Pulmonary artery endothelial cell (primary cell): ENCODE data around the gene GSE1. TPM values are rescaled to one million over a fixed set of nuclear protein-coding genes. Genes with fewer than 3 reads are reported as not detected.
"Not testable (repeated sequence)": the region's sequence is repeated elsewhere in the genome, so short reads cannot be mapped to it uniquely, and the experiment has no call there.

Experiments used
- DNase-seq: peaks from one replicate; pipeline ENCODE4 v3.0.0-alpha.2; 2011; ENCODE audit warnings: low read depth, low spot score
- total RNA-seq: library from RNA; depleted of rRNA; stranded (reverse); fragments of >200 nt; gene quantifications from 2 replicates; pipeline ENCODE4 v1.2.3, GENCODE V29; 2014

Gene GSE1
- total RNA-seq, 1 donor from 2014 or later: 8.4 TPM

DNA sequence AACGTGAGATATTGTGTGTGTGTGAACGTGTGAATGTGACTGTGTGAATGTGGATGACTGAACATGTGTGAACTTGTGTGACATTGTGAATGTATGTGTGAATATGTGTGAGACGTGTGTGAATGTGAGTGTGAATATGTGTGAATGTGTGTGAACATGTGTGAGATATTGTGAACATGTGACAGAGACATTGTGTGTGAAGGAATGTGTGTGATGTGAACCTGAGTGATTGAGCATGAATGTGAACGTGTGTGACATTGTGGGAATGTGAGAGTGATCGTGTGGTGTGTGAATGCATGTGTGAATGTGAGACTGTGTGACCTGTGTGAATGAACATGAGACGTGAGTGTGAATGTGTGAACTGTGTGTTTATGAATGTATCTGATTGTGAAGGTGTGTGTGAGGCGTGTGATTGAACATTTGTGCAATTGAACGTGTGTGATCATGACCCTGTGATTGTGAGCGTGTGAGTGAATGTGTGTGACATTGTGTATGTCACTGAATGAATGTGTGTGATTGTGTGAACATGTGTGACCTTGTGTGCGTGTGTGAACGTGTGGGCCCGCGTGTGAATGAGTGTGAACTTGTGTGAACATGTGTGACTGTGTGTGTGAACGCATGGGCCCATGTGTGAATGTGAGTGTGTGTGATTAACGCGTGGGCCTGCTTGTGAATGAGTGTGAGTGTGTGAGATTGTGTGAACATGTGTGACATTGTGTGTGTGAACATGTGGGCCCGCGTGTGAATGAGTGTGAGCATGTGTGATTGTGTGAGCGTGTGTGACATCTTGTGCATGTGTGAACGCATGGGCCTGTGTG lies 23.2 kb upstream of the GSE1 start:
- DNase-seq: no peak

DNA sequence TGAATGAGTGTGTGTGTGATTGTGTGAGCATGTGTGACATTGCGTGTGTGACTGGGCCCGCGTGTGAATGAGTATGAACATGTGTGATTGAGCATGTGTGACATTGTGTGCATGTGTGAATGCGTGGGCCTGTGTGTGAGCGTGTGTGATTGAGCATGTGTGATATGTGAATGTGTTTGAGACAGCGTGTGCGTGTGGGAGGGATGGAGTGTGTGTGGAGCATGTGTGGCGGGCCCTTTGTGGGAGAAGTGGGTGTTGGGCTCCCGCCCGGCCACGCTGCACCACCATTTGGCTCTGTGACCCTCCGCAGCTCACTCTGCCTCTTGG lies 22.7 kb upstream of the GSE1 start:
- no peak for DNase-seq

DNA sequence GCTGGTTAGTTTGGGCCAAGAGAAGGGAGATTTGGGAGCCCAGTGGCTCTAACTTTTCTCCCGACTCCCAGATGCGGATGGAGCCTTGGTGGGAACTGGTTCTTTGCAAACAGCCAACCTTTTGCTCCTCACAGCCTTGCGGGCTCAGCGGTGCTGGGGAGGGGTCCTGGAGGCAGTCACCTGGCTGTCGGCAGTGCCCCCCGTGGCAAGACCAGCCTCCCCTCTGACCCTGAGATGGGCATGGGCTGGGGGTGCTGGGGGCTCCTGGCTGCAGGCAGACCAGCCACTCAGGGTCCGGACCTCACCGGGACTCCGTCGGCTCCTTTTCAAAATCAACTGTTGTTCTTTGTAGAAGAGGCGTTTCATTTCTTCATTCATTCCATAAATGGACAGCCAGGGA lies 21.7 kb upstream of the GSE1 start:
- DNase-seq: no peak

DNA sequence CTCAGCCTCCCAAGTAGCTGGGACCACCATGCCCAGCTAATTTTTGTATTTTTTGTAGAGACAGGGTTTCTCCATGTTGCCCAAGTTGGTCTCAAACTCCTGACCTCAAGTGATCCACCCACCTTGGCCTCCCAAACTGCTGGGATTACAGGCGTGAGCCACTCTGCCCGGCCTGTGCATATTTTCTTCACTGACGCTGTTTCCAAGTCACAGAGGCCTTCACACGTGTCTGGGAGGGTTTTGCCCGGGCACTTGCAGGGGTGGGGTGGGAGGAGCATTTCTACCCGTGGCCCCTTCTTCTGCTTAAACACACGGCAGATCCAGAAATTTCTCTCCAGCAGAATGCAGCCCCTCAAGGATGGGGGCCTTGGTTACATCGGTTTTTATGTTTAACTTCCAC lies 20.8 kb upstream of the GSE1 start:
- not testable (repeated sequence) for DNase-seq

DNA sequence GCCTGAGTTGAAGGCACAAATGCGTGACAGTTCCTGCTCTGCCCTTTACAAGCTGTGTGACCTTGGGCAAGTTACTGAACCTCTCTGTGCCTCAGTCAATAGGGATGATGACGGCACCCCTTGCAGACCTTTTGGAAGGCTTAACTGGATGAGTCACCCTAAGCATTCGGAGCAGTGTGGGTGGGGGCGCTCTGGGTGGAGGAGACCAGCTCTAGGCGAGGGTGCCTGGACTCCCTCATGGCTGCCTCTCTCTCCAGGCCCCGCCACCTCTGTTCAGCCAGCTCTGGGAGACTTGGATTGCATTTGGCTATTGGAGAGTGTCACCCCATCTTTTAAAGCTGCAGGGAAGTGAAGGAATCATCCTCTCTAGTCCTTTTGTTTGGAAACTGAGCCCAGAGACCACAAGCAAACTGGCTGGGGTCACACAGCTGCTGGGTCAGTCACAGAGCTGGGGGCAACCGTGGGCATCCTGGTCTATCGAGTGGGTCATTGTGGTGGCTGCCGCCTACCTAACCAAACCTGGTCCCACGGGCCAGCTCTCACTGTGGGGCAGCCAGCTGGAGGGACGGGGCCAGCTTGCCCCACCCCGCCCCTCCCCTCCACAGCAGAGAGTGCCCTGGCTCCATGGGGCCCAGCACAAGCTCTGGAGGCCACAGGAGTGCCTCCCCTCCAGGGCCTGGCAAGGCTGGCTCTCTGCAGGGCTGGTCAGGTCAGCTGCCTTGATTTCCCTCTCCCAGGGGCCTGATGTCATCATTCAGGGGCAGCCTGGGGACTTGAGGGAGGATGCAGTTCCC lies 20.2 kb upstream of the GSE1 start:
- no peak for DNase-seq

DNA sequence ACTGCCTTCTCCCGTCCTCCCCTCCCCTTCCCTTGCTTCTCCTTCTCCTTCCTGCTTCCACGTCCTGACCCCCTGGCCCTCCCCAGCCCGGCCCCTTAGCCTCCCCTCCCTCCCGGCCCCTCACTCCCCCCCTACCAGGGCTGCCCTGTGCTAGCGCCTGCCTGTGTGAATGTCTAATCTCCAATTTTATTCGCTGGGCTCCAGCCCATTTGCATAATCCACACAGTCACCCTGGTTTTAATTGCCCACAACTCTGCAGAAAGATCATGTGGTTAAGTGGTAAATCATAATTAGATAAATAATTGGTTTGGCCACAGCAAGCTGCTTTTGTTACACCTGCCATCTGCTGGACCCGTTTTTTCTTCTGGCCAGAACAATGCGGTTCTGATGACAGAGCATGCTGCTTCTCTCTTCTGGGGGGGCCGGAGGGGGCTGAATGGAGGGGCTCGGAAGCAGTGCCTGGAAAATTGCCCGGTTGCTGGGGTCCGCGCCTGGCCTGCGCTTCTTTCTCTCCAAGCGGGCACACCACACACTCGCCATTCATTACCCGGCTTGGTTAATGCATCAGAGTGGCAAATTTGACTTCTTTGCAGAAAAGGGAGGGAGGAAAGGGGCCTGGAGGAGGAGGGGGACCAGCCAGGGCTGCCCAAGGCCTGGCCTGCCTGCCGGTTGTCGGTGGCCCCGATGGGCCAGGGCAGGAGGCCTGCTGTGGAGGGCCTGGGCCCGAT lies 19.5 kb upstream of the GSE1 start:
- no peak for DNase-seq

DNA sequence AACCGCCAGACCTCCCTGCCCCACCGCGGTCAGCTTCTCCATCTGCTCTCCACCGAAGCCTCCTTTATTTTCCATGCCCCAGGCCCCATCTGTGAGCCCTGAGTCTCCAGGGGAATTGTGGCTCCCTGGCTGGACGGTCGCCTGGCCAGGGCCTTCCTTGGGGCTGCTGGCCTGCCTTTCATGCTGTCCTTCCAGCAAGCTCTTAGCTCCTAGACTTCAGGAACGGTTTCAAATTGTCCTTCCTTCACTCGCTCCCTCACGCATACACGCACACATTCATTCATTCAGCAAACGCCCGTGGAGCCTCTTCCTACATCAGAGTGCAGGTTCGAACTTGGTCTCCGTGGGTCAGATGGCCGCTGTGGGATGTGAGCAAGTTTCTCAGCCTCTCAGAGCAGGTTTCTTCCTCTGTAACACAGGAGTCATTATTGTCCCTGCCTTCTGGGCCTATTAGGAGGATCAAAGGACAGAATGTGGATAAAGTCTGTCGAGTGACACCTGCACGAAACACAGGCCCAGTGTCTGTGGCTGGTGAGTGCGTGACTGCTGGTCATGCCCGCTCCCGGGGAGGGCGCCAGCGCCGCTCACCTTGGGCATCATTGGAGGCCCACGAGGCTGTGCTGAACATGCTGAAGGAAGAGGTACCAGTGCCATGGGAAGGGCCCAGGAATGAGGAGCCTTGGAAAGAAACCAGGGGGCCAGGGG lies 18.7 kb upstream of the GSE1 start:
- no peak for DNase-seq

DNA sequence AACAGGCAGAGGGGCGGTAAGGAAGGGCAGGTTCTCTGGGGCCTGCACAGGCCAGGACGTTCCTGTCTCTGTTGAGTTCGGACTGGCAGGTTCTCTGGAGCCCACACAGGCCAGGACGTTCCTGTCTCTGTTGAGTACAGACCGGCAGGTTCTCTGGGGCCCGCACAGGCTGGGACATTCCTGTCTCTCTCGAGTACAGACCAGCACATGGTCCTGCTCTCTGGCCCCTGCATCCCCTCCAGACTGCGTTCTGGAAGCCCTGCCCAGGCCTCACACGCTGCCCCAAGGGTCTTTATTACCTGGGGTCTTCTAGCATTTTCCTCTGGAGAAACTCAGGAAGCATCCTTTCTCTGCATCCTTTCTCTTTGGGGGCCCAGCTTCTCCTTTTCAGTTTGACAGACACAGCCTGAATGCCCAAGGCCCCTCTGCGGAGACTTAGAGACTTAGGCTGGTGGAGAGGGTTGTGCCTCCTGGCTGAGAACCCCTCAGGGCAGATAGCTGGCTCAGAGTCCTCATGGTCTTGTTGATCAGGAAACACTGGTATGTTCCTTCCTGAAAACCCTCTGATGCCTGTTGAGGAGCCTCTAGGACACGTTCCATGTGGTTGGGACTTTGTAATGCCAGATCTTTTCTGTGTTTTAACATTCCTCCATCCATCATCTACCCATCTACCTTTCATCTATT lies 18.0 kb upstream of the GSE1 start:
- DNase-seq: no peak

DNA sequence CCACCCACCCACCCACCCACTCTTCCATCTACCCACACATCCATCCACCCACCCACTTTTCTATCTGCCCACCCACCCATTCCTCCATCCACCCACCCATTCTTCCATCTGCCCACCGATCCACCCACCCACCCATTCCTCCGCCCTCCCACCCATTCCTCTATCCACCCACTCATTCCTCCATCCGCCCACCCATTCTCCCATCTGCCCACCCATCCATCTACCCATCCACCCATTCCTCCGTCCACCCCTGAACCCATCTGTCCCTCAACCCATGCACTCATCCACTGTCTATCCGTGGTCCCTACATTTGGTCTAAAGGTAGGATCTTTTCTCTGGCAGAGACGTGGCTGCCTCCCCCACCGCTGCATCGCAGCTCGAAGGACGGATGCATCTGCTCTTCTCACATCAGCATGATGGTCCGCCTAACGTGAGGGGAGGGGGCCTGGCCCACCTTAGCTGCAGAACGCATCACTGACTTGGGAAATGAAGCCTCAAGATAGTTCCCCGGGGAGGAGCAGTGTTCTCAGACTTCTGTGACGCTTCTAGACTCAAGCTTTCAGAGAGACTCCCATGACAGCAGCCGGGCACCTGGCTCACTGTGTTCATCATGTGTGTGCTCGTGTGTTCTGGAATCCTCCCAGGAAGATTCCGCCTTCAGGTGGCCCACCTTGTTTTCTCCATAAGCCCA lies 17.2 kb upstream of the GSE1 start:
- DNase-seq: no peak

DNA sequence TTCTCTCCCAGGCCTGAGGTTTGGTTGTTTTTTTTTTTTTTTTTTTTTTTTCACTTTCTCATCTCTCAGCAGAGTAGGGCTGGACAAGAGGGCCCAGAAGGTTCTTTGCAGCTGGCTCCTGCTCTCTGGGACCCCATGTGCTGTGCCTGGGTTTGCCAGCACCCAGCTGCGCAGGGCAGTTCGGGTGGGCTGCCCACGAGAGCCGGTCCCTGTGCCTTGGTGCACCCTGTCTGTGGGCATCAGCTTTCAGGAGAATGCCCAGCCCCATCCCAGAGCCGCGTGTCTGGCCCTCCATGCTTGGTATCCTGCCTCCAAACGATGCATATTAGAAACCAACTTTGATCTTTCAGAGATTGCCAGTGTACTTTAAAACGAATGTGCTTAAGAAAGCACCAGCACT lies 15.0 kb upstream of the GSE1 start:
- no peak for DNase-seq

DNA sequence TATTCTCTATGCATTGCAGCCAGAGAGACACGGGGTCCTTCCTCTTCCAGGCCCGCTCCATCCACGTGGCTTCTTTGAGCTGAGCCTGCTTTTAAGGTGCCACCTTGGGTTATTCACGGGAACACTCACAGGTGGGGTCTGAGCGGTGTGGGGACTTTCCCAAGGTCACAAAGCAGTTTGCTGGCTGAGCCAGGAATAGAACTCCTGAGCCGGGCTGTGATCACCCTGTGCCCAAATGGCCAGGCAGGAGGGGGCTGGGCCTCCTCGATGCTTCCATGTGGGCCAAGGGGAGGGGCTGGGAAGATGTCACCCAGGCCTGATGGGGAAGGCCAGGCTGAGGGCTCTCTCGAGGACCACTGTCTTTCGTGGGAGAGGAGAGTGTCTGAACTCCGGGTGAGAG lies 13.0 kb upstream of the GSE1 start:
- DNase-seq: no peak

DNA sequence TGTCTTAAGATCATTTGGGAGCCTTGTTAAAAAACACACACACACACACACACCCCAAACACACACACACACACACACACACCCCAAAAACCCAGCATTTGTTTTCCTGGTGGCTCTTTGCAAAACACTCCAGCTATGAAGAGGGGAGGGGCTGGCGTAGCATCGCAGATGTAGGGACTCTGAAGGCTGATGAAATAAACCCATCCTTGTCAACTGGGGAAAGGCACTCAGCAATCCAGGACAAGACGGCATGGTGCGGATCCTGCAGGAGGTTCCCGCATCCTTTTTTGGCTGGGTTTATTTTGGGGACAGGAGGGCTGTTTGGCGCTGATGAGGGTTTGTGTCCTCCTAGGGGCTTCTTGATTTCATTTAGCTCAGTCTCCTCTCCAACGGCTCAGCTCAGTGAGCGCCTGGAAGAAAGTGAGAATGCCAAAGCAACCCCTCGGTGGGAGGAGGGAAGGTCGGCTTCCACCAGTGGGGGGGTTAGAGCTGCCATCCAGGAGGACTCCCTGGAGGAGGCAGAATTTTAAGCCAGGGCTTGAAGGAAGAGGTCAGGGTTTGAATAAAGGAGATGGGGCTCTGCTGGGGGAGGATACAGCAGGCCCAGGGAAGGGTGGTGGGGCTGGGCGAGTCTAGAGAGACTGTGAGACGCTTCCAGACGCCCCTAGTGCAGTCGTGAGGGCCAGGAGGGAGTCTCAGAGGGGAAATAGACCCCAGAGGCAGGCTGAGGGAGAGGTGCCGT lies 12.4 kb upstream of the GSE1 start:
- no peak for DNase-seq

DNA sequence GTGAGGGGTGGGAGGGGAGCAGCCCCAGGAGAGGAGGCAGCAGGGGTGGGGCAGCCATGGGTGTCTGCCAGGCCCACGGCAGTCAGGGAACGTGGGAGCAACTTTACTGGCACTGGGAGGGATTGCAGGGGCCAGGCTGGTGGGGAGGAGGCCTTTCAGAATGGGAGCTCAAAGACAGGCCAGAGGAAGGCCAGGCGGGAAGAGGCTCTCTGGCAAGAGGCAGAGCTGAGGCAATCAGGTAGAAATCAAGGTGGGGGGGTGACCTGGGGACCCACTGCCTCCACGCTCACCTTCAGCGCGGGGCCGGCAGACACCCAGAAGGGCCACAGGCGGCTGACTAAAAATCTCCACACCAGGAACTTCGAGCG lies 11.9 kb upstream of the GSE1 start:
- no peak for DNase-seq

DNA sequence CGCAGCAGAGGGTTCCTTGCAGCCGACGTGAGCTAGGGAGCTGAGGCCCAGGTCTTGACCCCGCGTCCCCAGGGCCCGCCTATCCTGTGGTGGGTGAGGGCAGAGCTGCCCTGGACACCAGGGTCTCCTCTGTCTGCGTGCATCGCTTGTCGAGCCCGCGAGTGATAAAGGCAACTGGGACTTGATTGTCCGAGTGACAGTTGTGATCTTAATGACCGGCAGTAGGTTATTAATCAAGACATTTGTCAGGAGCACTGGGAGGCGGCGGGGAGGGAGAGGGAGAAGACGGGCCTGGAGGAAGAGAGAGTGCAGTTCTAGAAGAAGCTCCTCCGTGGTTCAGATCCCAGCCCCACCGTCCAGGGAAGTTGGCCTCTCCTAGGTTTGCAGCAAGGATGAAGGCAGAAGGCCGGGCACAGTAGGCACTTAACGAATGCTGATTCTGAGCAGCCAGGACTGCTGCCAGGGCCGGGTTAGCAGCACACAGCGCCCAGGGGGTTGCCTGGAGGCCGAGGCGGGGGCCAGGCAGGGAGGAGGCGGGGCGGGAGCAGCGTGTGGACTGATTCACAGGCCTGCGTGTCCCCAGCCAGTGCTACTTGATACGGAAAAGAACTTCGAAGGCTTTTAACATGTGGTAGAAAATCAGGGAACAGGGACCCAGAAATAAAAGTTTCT lies 11.3 kb upstream of the GSE1 start:
- no peak for DNase-seq

DNA sequence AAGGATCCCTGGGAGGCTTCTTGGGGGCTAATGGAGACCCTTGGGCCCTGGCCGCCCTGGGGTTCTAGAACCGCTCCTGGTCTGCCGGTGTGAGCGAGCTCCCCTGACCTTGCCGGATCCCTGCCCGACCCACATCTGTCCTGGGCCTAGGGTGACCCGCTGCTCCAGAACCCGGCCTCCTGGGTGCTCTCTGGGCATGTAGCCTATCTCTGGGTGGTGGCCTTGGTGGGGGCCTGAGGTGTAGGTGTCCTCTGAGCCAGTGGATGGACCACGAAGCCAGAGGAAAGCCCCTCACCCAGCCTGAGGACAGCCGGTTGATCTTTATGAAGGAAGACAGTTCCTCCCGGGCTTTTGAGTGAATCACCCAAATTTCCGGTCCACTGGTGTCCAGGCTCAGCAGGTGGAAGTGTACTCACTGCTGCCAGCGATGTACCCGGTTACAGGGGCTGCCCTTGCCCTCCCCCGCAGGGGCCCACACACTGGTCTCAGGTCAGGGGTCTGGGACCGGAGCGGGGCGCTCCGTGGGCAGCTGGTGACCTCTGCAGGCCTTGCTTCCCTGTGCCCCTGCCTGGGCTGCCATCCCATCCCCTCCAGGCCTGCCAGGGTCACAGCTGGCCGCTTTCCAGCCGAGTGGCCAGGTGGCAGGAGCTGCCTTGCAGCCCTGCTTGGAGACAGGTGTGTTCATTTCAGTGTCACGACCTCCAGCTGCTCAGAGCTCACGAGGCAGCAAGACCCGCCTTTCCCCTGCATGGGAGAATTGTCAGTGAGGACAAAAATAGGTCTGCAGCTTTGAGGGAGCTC lies 10.5 kb upstream of the GSE1 start:
- no peak for DNase-seq

DNA sequence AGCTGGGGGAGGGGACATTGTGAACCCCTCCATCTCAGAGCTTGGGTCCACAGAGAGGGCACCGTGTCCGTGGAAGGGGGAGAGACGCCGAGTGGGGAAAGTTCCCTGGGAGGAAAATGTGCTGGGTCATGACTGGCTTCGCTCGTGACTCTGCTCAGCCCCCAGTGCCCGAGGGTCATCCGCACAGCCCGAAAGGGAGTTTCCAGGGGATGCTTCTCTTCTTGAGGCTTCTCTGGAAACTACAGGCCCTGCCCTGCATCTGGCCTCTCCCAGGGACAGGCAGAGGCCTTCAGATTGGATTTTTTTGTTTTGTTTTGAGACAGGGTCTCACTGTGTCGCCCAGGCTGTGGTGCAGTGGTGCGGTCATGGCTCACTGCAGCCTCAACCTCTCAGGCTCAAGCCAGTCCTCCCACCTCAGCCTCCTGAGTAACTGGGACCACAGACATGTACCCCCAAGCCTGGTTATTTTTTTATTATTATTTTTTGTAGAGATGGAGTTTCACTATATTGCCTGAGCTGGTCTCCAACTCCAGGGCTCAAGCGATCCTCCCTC lies 9.8 kb upstream of the GSE1 start:
- DNase-seq: no peak

DNA sequence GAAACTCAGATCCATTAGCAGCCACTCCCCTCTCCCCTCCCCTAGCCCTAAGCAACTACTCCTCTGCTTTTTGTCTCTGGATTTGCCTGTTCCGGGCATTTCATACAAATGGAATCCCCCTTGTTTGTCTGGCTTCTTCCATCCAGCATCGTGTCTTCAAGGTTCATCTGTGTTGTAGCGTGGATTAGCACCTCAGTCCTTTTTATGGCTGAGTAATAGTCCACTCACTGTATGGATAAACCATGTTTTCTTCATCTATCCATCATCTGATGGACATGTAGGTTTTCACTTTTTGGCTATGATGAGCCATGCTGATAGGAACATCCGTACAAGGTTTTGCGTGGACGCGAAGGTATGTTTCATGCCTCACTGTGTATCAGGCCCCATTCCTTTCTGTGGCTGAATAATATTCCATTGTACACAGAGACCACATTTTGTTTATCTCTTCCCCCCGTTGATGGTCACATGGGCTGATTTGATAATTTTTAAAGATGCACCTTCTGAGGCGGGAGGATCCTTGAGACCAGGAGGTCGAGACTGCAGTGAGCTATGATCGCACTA lies 8.9 kb upstream of the GSE1 start:
- DNase-seq: no peak
